ENCODE measurements around the gene MTAP. TPM values are rescaled to one million over a fixed set of nuclear protein-coding genes. Genes with fewer than 3 reads are reported as not detected.

The MTAP gene
- total and polyA plus RNA-seq, 2 donors: 15.2 to 35.3 TPM

DNA sequence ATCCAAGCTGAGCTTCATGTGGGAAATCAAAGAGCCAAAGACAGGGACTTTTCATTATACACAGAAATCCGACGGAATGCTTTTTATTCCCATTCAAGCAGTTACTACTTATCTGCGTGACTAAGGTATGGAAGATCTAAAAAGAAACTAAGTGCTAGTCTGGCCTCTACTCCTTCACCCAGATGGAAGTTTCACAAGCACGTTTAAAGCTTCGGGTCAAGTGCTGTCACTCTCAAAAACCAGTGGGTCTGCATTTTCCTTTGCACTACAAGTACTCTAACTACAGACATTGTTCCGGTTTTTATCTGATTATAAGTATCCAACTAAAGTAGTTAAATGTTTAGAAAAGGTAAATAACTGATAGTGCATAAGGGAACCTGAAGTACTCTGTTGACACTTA lies 13.7 kb upstream of the MTAP start:
- Histone ChIP-seq H3K4me3 (ENCODE audit: low read depth, low read length) (no peak overlapping the region), H3K36me3 (ENCODE audit: insufficient read depth) (no peaks in the 10 kb centered on the region), H3K27ac (ENCODE audit: low read depth) (no peak overlapping the region), H3K4me1 (ENCODE audit: insufficient read depth) (no peaks in the 10 kb centered on the region)
- WGBS: 50% methylated on average over 6 of the region's 6 CpGs
- DNase-seq (ENCODE audit: extremely low spot score): peak; percentile 53

DNA sequence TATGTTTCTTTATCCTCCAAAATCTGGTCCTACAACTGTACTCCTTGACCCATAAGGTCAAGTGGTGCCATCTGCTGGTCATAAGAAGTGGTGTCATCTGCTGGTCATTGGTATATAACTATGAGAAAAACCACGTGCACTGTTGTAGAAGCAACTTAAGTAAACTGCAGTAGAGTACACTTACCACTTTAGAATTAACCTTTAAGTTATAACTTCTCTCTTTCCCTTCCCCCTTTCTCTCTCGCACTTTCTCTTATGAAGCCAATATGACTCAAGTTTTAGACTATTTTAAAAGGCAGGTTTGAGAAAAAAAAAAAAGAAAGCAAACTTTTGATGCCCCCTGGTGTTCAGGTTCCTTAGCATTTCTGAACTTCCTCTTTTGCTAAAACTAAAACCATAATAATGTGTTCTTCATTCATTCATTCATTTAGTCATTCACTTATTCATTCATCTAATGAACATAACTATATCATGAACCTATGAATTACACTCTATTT lies 12.8 kb upstream of the MTAP start:
- DNase-seq (ENCODE audit: extremely low spot score): peak; percentile 73
- H3K36me3 ChIP-seq (ENCODE audit: insufficient read depth): no peaks in the 10 kb centered on the region
- H3K27ac ChIP-seq (ENCODE audit: low read depth): no peak overlapping the region
- H3K4me3 ChIP-seq (ENCODE audit: low read depth, low read length): no peak overlapping the region
- WGBS: 0% methylated on average over 2 of the region's 2 CpGs
- H3K4me1 ChIP-seq (ENCODE audit: insufficient read depth): no peaks in the 10 kb centered on the region

DNA sequence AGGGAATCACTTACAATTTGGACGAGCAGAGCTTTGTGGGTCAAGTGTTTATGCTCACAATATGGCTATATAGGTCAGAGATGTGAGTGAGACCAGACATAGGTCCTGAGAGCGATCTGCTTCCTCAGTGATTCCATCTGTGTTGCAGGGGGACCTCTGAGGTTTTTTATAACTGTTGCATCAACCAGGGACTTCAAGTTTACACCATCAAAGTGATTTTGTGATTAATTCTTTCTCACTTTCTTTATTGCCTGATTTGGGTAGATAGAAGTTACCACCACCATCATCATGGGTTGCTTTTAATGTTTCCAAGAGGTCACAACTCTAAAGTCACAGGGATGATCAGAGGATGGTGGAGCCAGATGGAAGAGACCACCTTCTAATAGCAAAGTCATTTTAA lies 7.0 kb upstream of the MTAP start:
- H3K4me1 ChIP-seq (ENCODE audit: insufficient read depth): no peaks in the 10 kb centered on the region
- H3K27ac ChIP-seq (ENCODE audit: low read depth): no peak overlapping the region
- H3K4me3 ChIP-seq (ENCODE audit: low read depth, low read length): no peak overlapping the region
- H3K36me3 ChIP-seq (ENCODE audit: insufficient read depth): no peaks in the 10 kb centered on the region
- no peak for DNase-seq (ENCODE audit: extremely low spot score)
- 66% methylated on average over 2 of the region's 2 CpGs for WGBS

DNA sequence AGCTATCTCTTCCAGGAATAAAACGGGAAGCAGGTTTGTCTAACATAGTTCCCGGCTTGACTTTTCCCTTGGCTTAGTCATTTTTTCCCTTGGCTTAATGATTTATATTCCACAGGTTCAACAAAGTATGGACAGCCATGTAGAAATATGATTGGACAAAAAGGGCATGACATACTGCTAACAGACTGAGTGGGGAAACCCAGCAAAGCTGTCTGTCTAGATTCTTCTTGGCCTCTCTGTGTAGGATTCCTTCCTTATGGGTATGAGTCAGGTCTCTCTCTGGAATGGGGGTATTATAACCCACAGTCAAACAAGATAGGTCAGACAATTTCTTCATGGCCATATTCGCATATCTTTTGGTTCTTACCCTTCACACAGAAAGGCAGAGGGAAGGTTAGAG lies 5.7 kb upstream of the MTAP start:
- Histone ChIP-seq H3K4me1 (ENCODE audit: insufficient read depth) (no peaks in the 10 kb centered on the region), H3K36me3 (ENCODE audit: insufficient read depth) (no peaks in the 10 kb centered on the region), H3K27ac (ENCODE audit: low read depth) (no peak overlapping the region), H3K4me3 (ENCODE audit: low read depth, low read length) (no peak overlapping the region)
- DNase-seq (ENCODE audit: extremely low spot score): no peak
- 38% methylated on average over 3 of the region's 3 CpGs for WGBS

DNA sequence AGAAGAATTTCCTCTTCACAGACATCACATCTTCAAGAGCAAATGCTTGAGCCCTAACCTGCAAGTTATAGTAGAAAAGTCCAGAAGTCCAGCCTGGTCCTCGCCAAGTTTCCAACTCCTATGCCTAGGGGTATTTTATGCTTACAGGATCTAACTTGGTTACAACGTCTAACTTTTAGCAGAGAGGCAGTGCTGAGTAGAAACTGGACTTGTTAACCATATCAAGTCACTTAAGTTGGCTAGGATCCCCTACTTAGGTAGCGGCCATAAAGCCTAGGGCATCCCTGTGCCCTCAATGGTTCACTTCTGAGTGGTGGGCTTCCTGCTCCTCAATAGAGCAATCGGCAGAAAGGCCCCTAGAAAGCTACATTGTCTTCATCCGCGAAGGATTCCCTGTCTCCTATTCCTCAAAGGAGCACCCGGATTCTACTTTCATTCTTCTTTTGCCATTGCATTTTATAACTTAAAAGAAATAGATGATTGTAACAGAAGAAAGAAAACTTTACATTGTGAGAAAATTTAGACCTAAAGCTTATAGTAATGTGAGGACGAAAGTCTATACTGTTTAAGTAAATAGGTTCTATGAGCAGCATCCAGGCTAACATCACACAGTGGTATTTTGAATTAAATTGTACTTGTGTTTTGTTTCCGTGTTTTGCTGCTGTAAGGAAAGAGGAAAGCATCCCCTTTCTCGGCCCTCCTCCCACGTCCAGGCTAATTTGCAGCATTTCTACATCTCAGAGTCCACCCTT lies 1.3 kb upstream of the MTAP start:
- WGBS: 74% methylated on average over 11 of the region's 11 CpGs
- H3K27ac ChIP-seq (ENCODE audit: low read depth): peak overlapping the region; percentile 92
- no peak for DNase-seq (ENCODE audit: extremely low spot score)

DNA sequence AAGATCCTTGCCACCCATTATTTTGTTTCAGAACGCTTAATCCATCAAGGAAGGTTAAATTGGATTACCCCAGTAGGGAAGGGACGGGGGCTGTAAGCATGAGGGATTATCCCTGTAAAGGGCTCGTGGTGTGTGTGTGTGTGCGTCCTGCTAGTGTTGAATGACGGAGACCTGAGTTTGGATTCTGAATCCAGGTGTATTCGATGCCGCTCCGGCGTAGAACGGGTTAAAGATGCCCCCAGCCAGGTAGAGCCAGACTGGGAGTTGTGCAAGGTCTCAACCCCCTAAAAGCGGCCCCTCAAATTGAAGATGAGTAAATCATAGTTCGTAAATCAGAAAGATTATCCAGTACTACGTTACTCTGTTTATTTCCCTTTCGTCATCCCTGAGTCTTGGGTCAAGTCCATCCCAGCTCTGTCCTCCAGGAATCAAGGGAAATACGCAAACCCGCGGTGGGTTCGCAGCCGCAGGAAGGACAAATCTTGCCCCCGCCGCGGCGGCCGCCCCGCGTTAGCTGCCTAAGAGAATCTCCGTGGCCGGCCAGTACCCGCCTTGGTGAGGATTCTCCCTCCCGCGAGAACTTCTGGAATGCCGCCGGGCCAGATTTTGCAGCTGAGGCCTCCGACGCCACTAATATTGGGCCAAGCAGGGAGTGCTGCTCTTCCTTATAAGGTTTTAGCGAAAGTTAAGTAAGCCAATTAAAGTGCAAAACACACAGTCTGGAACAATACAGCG lies 586 bp upstream of the MTAP start:
- Histone ChIP-seq H3K4me1 (ENCODE audit: insufficient read depth) (no peaks in the 10 kb centered on the region), H3K4me3 (ENCODE audit: low read depth, low read length) (peak overlapping the region; percentile 86), H3K27ac (ENCODE audit: low read depth) (peak overlapping the region; percentile 92), H3K36me3 (ENCODE audit: insufficient read depth) (no peaks in the 10 kb centered on the region)
- DNase-seq (ENCODE audit: extremely low spot score): no peak
- WGBS: 6% methylated on average over 37 of the region's 37 CpGs

More for the DNA sequence above, 1.3 kb upstream of the MTAP start:
- Histone ChIP-seq H3K4me3 (ENCODE audit: low read depth, low read length) (peak overlapping the region; percentile 86), H3K4me1 (ENCODE audit: insufficient read depth) (no peaks in the 10 kb centered on the region), H3K36me3 (ENCODE audit: insufficient read depth) (no peaks in the 10 kb centered on the region)

DNA sequence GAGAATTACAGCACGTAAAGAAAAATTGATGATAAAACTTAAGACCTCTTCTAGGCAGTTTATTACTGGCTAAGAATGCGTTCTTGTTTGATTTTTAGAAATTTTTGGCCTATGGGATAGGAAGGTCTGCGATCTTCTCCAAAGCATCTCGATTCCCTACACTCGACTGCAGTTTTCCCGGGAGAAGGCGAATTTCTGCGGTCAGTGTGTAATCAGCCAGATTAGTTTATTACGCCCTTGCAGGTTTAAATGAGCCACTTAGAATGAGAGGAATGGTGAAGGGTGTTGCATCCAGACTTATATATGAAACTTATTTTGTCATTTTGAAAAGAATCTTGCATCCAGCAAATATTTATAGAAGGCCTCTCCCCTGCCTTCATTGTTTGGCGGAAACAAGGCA lies 1.2 kb downstream of the MTAP start:
- no peaks in the 10 kb centered on the region for H3K36me3 ChIP-seq (ENCODE audit: insufficient read depth)
- DNase-seq (ENCODE audit: extremely low spot score): no peak
- peak overlapping the region; percentile 86 for H3K4me3 ChIP-seq (ENCODE audit: low read depth, low read length)
- H3K27ac ChIP-seq (ENCODE audit: low read depth): peak overlapping the region; percentile 81
- WGBS: 36% methylated on average over 10 of the region's 10 CpGs
- H3K4me1 ChIP-seq (ENCODE audit: insufficient read depth): no peaks in the 10 kb centered on the region

DNA sequence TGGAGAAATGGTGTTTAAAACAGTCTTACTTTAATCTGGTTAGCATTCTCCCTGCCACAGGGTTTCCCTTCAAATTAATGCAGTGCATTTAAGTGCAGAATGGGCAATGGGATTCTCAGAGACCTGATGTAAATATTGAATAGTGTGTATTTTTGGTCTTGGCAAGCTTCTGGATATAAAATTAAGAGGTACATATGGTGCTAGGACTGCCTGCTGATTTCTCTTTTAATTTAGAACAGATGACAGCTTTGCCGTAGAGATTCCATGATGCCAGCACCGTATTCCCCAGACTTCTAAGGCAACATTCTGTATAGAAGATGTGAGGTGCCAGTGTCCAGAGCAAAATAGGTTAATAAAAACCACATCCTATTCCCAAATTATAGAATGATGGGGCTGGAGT lies 1.9 kb downstream of the MTAP start:
- H3K36me3 ChIP-seq (ENCODE audit: insufficient read depth): no peaks in the 10 kb centered on the region
- DNase-seq (ENCODE audit: extremely low spot score): no peak
- no peaks in the 10 kb centered on the region for H3K4me1 ChIP-seq (ENCODE audit: insufficient read depth)
- no peak overlapping the region for H3K27ac ChIP-seq (ENCODE audit: low read depth)
- H3K4me3 ChIP-seq (ENCODE audit: low read depth, low read length): no peak overlapping the region
- 90% methylated on average over 2 of the region's 2 CpGs for WGBS

DNA sequence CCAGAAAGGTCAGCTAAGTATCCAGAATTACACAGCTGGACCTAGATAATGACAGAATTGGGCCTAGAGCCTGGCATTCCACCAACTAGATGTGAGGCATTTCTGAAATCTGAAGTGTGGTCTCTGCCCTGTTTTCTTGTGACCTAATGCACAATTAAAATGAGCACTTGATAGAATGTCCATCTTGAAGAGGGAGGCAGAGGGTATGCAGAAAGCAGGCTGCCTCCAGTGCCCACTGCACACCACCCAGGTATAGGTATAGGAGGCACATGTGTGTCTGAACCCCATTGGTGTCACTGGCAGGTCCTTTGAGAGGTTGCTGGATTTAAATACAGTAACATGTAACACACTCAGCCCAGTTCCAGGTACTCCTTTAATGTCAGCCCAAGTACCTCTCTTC lies 2.4 kb downstream of the MTAP start:
- DNase-seq (ENCODE audit: extremely low spot score): no peak
- H3K4me1 ChIP-seq (ENCODE audit: insufficient read depth): no peaks in the 10 kb centered on the region
- H3K4me3 ChIP-seq (ENCODE audit: low read depth, low read length): no peak overlapping the region
- no peaks in the 10 kb centered on the region for H3K36me3 ChIP-seq (ENCODE audit: insufficient read depth)
- H3K27ac ChIP-seq (ENCODE audit: low read depth): no peak overlapping the region

DNA sequence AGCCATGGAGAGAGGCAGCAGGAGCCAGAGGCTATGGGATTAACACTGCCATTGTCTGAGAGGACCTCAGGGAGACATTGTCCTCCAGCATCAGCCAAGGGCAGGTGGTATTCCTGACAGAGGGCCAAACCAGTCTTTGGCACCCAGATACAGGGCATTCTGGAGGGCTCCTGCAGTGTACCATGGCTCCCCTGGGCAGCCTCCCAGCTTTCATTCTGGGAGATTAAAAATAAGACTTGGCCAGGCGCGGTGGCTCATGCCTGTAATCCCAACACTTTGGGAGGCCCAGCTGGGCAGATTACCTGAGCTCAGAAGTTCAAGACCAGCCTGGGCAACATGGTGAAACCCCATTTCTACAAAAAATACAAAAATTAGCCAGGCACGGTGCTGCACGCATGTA lies 4.2 kb downstream of the MTAP start:
- no peak overlapping the region for H3K4me3 ChIP-seq (ENCODE audit: low read depth, low read length)
- no peaks in the 10 kb centered on the region for H3K36me3 ChIP-seq (ENCODE audit: insufficient read depth)
- no peak overlapping the region for H3K27ac ChIP-seq (ENCODE audit: low read depth)
- no peak for DNase-seq (ENCODE audit: extremely low spot score)
- WGBS: 86% methylated on average over 4 of the region's 4 CpGs
- no peaks in the 10 kb centered on the region for H3K4me1 ChIP-seq (ENCODE audit: insufficient read depth)

DNA sequence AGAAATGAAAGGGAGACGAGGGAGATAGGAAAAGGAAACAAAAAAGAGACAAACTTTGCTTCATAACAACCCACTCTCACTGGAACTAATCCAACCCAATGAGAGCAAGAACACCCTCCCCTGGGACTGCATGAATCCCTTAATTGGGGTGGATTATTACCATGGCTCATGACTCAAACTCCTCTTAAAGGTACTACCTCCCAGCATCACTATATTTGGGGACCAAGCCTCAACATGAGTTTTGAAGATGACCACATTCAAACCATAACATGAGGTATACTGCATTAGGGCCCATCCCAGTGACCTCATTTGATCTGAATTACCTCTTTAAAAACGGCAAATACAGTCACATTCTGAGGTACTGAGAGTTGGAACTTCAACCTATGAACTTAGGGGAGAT lies 8.0 kb downstream of the MTAP start:
- no peaks in the 10 kb centered on the region for H3K4me1 ChIP-seq (ENCODE audit: insufficient read depth)
- WGBS: 45% methylated on average over 2 of the region's 2 CpGs

DNA sequence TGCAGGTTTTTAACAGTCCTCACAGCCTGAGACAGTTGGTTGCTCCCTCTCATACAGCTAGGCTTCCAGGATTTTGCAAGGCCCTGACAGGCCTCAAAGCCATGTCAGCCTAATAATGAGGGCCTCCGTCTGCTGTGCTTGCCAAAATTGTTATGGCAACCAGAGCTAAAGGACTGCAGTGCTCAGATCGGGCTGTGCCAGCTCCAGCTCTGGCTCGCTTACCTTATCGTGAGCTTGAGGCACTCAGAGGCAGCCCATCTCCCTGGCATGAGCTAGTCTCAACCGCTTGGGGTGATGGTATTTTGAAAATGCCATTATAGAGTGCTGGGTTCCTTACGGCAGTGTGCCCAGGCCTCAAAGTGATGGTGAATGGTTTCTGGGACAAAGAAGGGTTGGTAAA lies 8.4 kb downstream of the MTAP start:
- no peak for DNase-seq (ENCODE audit: extremely low spot score)
- Histone ChIP-seq H3K4me1 (ENCODE audit: insufficient read depth) (no peaks in the 10 kb centered on the region), H3K27ac (ENCODE audit: low read depth) (no peak overlapping the region), H3K36me3 (ENCODE audit: insufficient read depth) (no peaks in the 10 kb centered on the region), H3K4me3 (ENCODE audit: low read depth, low read length) (no peak overlapping the region)
- WGBS: 81% methylated on average over 6 of the region's 6 CpGs

More for the DNA sequence above, 8.0 kb downstream of the MTAP start:
- H3K36me3 ChIP-seq (ENCODE audit: insufficient read depth): no peaks in the 10 kb centered on the region
- H3K4me3 ChIP-seq (ENCODE audit: low read depth, low read length): no peak overlapping the region
- DNase-seq (ENCODE audit: extremely low spot score): no peak
- no peak overlapping the region for H3K27ac ChIP-seq (ENCODE audit: low read depth)

DNA sequence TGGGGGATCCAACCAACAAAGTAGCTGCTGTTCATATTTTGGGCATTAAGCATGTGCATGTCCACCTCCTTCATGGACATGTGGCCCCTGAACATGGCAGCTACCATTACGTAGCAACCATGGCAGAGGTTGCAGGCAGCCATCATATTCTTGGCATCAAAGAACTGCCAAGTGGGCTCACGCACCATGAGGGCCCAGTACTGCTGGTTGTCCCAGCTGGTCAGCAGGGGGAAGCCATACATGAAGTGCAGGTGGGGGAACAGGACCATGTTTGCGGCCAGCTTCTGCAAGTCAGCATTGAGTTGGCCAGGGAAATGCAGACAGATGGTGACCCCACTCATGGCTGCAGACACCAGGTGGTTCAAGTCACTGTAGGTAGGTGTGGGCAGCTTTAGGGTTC lies 9.5 kb downstream of the MTAP start:
- 90% methylated on average over 3 of the region's 3 CpGs for WGBS
- no peaks in the 10 kb centered on the region for H3K4me1 ChIP-seq (ENCODE audit: insufficient read depth)
- no peak overlapping the region for H3K27ac ChIP-seq (ENCODE audit: low read depth)
- no peak overlapping the region for H3K4me3 ChIP-seq (ENCODE audit: low read depth, low read length)
- DNase-seq (ENCODE audit: extremely low spot score): no peak
- no peaks in the 10 kb centered on the region for H3K36me3 ChIP-seq (ENCODE audit: insufficient read depth)

DNA sequence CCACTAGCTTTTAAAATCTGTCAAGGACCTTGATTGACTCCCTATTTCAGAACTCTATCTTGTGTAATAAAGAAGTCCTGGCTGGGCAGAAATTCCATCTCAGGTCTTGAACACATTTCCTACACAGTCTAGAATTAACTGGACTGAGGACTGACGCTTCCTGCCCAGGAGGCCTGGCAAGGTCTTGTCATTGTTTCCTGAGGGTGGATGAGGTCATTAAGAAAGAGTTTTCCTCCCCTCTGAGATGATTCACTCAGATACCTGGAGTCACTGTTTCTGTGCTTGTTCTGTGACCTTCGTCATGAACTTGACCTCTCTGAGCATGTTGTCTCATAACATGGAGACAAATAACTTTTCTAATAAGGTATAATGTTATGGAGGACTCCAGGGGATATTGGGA lies 10.0 kb downstream of the MTAP start:
- Histone ChIP-seq H3K36me3 (ENCODE audit: insufficient read depth) (no peaks in the 10 kb centered on the region), H3K27ac (ENCODE audit: low read depth) (no peak overlapping the region), H3K4me3 (ENCODE audit: low read depth, low read length) (no peak overlapping the region), H3K4me1 (ENCODE audit: insufficient read depth) (no peaks in the 10 kb centered on the region)
- WGBS: 72% methylated on average over 2 of the region's 2 CpGs
- DNase-seq (ENCODE audit: extremely low spot score): no peak

All from urinary bladder (tissue), 4 donors.